DND-41 (cell line): ENCODE data around the gene PRELID2.

ENCODE experiments used
- ATAC-seq: fragments of 200-7000 bp; cut with Tn5 transposase; 3 replicates; pipeline ENCODE4 v1.9.1; 2021; ENCODE audit warnings: low read depth; ENCODE audit not compliant: insufficient read depth
- DNase-seq: peaks from one replicate; pipeline ENCODE4 v3.0.0-alpha.2; 2020
- H2AFZ ChIP-seq: 2 replicates; pipeline ENCODE4 v1.6.0; 2012; ENCODE audit warnings: low read depth, low read length
- H3K27ac ChIP-seq: 2 replicates; pipeline ENCODE4 v1.5.1; 2012; ENCODE audit warnings: low read length, inconsistent platforms
- H3K27me3 ChIP-seq: fragments of 200-600 bp; sonication (generic); 2 replicates; pipeline ENCODE4 v1.6.0; 2012; ENCODE audit warnings: low read length, mild to moderate bottlenecking, inconsistent platforms; ENCODE audit not compliant: insufficient read depth, poor library complexity
- H3K36me3 ChIP-seq: 2 replicates; pipeline ENCODE4 v1.5.1; 2012; ENCODE audit warnings: low read length, inconsistent platforms; ENCODE audit not compliant: insufficient read depth
- H3K4me1 ChIP-seq: 2 replicates; pipeline ENCODE4 v1.5.1; 2012; ENCODE audit warnings: mild to moderate bottlenecking, low read length; ENCODE audit not compliant: insufficient read depth
- H3K4me2 ChIP-seq: 2 replicates; pipeline ENCODE4 v1.6.0; 2012; ENCODE audit warnings: mild to moderate bottlenecking, moderate library complexity, low read length, inconsistent platforms; ENCODE audit not compliant: insufficient read depth
- H3K4me3 ChIP-seq, 2 experiments: fragments of 200-600 bp in 1 of 2; shearing (Covaris generic) in 1 of 2; 2 replicates each; pipeline ENCODE4 v1.5.1; 2012 to 2016; ENCODE audit warnings: inconsistent platforms in 2 of 2, low read length in 2 of 2, mild to moderate bottlenecking in 2 of 2, low read depth in 1 of 2, moderate library complexity in 1 of 2
- H3K79me2 ChIP-seq: 2 replicates; pipeline ENCODE4 v1.6.0; 2012; ENCODE audit warnings: low read length, inconsistent platforms; ENCODE audit not compliant: insufficient read depth
- H3K9ac ChIP-seq: 2 replicates; pipeline ENCODE4 v1.6.0; 2012; ENCODE audit warnings: low read depth, mild to moderate bottlenecking, inconsistent platforms, low read length, moderate library complexity
- H3K9me3 ChIP-seq: 2 replicates; pipeline ENCODE4 v1.5.1; 2012; ENCODE audit warnings: low read length, moderate library complexity, mild to moderate bottlenecking, inconsistent platforms; ENCODE audit not compliant: insufficient read depth, severe bottlenecking
- H4K20me1 ChIP-seq: 2 replicates; pipeline ENCODE4 v1.6.0; 2012; ENCODE audit warnings: low read length; ENCODE audit not compliant: insufficient read depth
- CTCF ChIP-seq: IDR thresholded peaks from 2 replicates; pipeline ENCODE4 v1.5.1; 2012; ENCODE audit warnings: borderline replicate concordance, low read length, moderate library complexity, mild to moderate bottlenecking; ENCODE audit not compliant: poor library complexity, severe bottlenecking; ENCODE audit errors: extremely low read depth
- EZH2 ChIP-seq: IDR thresholded peaks from 3 replicates; pipeline ENCODE4 v1.6.1; 2012; ENCODE audit warnings: borderline replicate concordance, low read depth, mild to moderate bottlenecking, moderate library complexity, low read length, inconsistent platforms; ENCODE audit not compliant: severe bottlenecking

The PRELID2 gene

DNA sequence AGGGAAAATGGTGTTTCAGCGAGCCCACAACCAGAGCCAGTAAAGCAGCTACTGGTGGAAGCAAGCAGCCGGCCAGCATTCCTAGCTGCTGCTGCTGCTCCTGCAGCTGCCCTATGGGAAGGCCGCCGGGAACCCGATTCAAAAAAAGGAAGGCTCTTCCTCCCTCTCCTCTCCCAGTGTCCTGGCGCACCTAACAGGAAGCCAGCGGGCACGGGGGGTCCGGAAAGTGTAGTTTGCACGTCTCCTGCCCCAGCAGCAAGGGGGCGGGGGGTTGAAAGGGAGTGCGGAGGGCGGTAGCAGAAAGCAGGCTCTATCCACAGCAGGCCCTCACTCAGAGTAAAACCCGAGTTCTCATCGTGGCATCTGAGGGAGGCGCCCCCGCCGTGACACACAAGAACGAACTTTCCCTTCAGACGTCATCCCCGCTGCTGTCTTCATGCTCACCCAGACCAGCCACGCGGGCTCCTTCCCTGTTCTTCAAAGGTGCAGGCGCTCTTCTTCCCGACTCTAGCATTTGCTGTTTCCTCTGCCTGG is 21.2 kb upstream of the PRELID2 start:
- Histone ChIP-seq H3K9ac (no peak overlapping the region), H3K4me3 (no peak overlapping the region), H4K20me1 (no peaks in the 10 kb centered on the region), H3K79me2 (no peaks in the 10 kb centered on the region), H3K36me3 (no peaks in the 10 kb centered on the region), H3K4me2 (no peak overlapping the region), H3K4me1 (no peaks in the 10 kb centered on the region), H3K27me3 (peaks cover 11% of the 10 kb centered on the region), H3K9me3 (no peaks in the 10 kb centered on the region), H3K27ac (no peak overlapping the region), H2AFZ (no peak overlapping the region)
- no peak for ATAC-seq
- DNase-seq, result no peak
- TF ChIP-seq EZH2 (no peak), CTCF (no peak)

DNA sequence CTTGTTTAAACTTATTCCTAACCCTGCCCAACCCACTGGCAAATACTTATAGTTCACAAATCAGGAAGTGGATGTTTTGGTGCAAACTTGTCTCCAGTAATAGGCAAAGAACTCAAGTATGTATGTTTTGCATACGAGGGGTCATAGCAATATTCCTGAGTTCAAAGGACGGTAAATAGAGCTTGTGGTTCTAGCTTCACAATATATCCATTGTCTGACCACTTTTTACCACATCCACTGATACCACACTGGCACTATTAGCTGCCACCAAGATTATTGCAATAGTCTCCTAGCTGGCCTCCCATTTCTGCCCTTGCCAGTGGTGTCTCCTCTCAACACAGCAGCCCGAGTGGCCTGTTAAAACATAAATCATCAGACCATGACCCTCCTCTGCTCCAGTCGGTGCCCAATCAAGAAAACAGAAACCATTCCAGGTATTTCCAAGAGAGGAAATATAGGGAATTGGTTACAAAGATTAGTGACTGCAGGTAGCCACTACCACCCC is 20.7 kb upstream of the PRELID2 start:
- Histone ChIP-seq H2AFZ (no peak overlapping the region), H3K79me2 (no peaks in the 10 kb centered on the region), H3K9me3 (no peaks in the 10 kb centered on the region), H4K20me1 (no peaks in the 10 kb centered on the region), H3K27me3 (peaks cover 5% of the 10 kb centered on the region), H3K4me2 (no peak overlapping the region), H3K4me3 (no peak overlapping the region), H3K9ac (no peak overlapping the region), H3K36me3 (no peaks in the 10 kb centered on the region), H3K4me1 (no peaks in the 10 kb centered on the region), H3K27ac (no peak overlapping the region)
- ATAC-seq (no peak), DNase-seq (no peak)
- TF ChIP-seq CTCF, result no peak
- TF ChIP-seq EZH2, result no peak

GRCh38 chr5:145854651-145855258 is 19.6 kb upstream of the PRELID2 start:
- ATAC-seq, result no peak
- Histone ChIP-seq H3K4me1 (no peaks in the 10 kb centered on the region), H3K79me2 (no peaks in the 10 kb centered on the region), H3K27ac (no peak overlapping the region), H2AFZ (no peak overlapping the region), H3K27me3 (no peaks in the 10 kb centered on the region), H4K20me1 (no peaks in the 10 kb centered on the region), H3K9me3 (no peaks in the 10 kb centered on the region), H3K36me3 (no peaks in the 10 kb centered on the region), H3K4me2 (no peak overlapping the region), H3K9ac (no peak overlapping the region), H3K4me3 (no peak overlapping the region)
- TF ChIP-seq EZH2 (no peak), CTCF (no peak)
- no peak for DNase-seq
